HG02943 (cell line): ENCODE results near the gene BMP8A.

Experiments used
- ATAC-seq: cut with Tn5 transposase; IDR thresholded peaks from one replicate; pipeline ENCODE4 v1.9.1; 2021; ENCODE audit warnings: mild to moderate bottlenecking, low read depth, moderate library complexity; ENCODE audit not compliant: unreplicated experiment

The BMP8A gene

GRCh38 chr1:39567302-39567701 lies 75.9 kb downstream of the BMP8A start:
- no peak for ATAC-seq

- ATAC-seq = no peak
Measured at GRCh38 chr1:39568208-39568607, 76.8 kb downstream of the BMP8A start.

- no peak for ATAC-seq
Measured at GRCh38 chr1:39569034-39569433, 77.6 kb downstream of the BMP8A start.

GRCh38 chr1:39570477-39571177 lies 79.2 kb downstream of the BMP8A start:
- ATAC-seq = no peak

- no peak for ATAC-seq
Measured at GRCh38 chr1:39571178-39571483, 79.7 kb downstream of the BMP8A start.

GRCh38 chr1:39572379-39573096 lies 81.1 kb downstream of the BMP8A start:
- ATAC-seq = no peak

GRCh38 chr1:39573097-39573465 lies 81.6 kb downstream of the BMP8A start:
- ATAC-seq = no peak

- ATAC-seq = no peak
Measured at GRCh38 chr1:39573736-39574624, 82.5 kb downstream of the BMP8A start.

- no peak for ATAC-seq
Measured at GRCh38 chr1:39574646-39575045, 83.2 kb downstream of the BMP8A start.
